ENCODE results near the gene UBE4A.

UBE4A gene

GRCh38 chr11:118341815-118342489 is 17.4 kb upstream of the UBE4A start:
- no peak for TF ChIP-seq CTCF (conservative IDR thresholded peaks at IDR 0.05; ENCODE audit: low read length)
- H3K4me3 ChIP-seq (ENCODE audit: low read length) = no peak overlapping the region
- DNase-seq (ENCODE audit: low read depth) = no peak

DNA sequence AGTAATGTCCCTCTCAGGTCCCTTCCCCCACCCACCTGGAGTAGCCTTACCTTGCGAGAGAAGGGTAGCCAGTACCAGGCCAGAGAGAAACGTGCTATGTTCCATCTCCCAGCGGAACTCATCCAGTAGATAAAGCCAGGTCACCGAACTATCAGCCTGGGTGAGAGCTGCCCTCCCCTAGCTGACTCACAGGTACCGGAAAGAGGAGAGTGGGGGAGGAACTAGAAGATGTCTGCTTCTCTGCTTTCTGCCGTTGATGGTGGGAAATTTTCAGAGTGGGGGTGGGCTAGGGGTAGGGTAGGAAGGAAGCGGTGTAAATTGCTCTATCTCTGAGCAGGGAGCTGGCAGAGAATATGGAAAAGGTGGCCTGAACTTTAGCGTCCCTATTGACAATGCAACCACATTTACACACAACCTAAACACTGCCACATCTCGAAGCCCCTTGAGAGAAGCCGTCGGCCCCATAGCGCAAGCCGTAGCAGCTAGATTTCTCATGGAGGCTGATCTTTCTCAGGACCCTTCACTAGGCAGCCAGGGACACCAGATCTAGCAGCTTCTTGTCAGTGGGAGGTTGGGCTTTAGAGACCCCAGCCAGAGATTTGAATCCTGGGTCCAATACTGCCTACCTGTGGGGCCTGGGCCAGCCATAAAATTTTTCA is 16.8 kb upstream of the UBE4A start, which contains the start of gene CD3D:
CD3D (minus strand) TSS at position 203 of the 659 bp plus-strand sequence; CDS start at position 105, 98 bp downstream.
- no peak for DNase-seq (ENCODE audit: low read depth)
- TF ChIP-seq CTCF (conservative IDR thresholded peaks at IDR 0.05; ENCODE audit: low read length) = no peak
- H3K4me3 ChIP-seq (ENCODE audit: low read length) = no peak within 1 kb of the TSS

DNA sequence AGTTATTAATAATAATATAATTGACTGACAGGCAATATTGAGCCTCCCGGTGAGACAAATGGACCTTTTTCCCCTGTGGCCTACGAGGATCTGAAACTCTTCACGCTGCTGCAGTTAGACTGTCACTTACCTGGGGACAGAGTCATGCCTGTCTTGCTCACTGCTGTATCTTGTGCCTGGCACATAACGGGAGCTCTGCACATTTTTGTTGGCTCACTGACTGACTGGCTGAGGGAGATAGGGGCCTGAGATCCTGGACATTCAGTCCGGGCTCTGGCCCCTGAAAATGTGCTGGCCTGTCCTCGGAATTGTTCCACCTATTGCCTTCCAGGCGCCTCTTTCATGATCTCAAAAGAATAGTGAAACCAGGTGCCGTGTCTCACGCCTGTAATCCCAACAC is 16.2 kb upstream of the UBE4A start:
- TF ChIP-seq CTCF (conservative IDR thresholded peaks at IDR 0.05; ENCODE audit: low read length) = no peak
- DNase-seq (ENCODE audit: low read depth) = no peak
- no peak overlapping the region for H3K4me3 ChIP-seq (ENCODE audit: low read length)

- DNase-seq (ENCODE audit: low read depth) = no peak
These were observed 15.4 kb upstream of the UBE4A start, which contains the start of gene CD3G for GRCh38 chr11:118343981-118344515. Gene CD3G, plus strand, starts transcription at chr11:118344344. Its CDS starts 80 bp downstream, at chr11:118344424.

DNA sequence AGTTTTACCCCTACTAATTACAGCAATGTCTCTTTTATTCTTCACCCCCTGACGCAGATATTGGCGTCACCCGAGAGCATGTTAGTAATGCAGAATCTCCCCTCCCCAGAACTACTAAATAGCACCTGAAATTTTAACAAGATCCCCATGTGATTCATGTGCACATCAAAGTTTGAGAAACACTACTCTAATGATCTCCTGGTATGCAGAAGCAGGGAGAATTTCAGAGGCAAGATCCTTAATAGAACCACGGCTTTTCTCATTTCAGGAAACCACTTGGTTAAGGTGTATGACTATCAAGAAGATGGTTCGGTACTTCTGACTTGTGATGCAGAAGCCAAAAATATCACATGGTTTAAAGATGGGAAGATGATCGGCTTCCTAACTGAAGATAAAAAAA is 9.9 kb upstream of the UBE4A start:
- no peak overlapping the region for H3K4me3 ChIP-seq (ENCODE audit: low read length)
- DNase-seq (ENCODE audit: low read depth) = no peak

More at GRCh38 chr11:118343981-118344515, 15.4 kb upstream of the UBE4A start, which contains the start of gene CD3G:
- H3K4me3 ChIP-seq (ENCODE audit: low read length) = no peak within 1 kb of the TSS
- TF ChIP-seq CTCF (conservative IDR thresholded peaks at IDR 0.05; ENCODE audit: low read length) = no peak

GRCh38 chr11:118353084-118353710 is 6.2 kb upstream of the UBE4A start:
- DNase-seq (ENCODE audit: low read depth) = peak; percentile 16
- TF ChIP-seq CTCF (conservative IDR thresholded peaks at IDR 0.05; ENCODE audit: low read length) = peak; percentile 64
- H3K4me3 ChIP-seq (ENCODE audit: low read length) = no peak overlapping the region

More for the DNA sequence above, 9.9 kb upstream of the UBE4A start:
- no peak for TF ChIP-seq CTCF (conservative IDR thresholded peaks at IDR 0.05; ENCODE audit: low read length)

All from AG10803 (cell line).